SKM-1 treated with dmso at 0.1 percent for 144 hours (cell line): ENCODE data around the gene CDCA7.
"Not testable (repeated sequence)": the region's sequence is repeated elsewhere in the genome, so short reads cannot be mapped to it uniquely, and the experiment has no call there.

ENCODE experiments used
- DNase-seq: peaks from one replicate; lab custom pipeline; 2025; ENCODE audit not compliant: unreplicated experiment; lab: John Stamatoyannopoulos, UW

CDCA7 gene

DNA sequence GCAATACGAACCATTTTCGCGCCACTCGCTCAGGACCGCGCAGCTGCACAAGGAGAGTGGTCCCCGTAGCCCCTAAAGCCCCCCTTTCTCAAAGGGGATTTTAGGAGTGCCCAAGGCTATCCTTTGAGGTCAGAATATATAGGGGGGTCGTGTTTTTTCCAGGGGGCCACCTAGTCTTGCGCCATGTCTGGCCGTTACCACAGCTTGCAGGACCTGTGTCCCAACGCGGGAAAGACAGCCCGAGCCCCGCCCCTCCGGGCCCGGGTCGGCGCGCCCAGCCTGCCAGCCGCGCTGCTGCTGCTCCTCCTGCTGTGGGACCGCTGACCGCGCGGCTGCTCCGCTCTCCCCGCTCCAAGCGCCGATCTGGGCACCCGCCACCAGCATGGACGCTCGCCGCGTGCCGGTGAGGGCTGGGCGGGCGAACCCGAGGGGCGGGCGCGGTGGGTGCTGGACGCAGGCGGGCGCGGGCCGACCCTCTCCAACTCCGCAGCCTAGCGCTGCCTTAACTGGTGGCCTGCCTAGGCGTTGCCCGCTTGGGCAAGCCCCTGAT lies at the start of gene CDCA7:
Gene CDCA7, plus strand, starts transcription at position 291 of the 550 bp plus-strand sequence. Its CDS starts 92 bp downstream, at position 383.
- peak; percentile 64 for DNase-seq

- DNase-seq = no peak
Measured at GRCh38 chr2:173305303-173305702, 49.4 kb upstream of the CDCA7 start.

DNA sequence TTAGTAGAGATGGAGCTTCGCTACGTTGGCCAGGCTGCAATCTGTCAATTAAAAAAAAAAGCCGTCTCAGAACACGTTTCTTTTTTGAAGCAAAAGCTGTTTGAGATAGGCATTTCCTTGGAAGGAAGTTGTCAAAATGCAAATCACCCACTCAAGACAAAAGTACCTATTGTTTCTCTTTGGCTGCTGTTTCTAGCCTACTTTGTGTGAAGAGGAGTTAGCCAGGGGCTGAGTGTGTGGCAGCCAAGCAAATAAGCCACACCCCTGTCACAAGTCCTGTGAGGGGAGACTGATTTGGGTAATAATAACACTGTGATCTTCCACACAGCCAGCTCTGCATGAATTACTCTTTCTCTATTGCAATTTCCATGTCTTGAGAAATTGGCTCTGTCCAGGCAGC lies 47.4 kb upstream of the CDCA7 start:
- DNase-seq = no peak

GRCh38 chr2:173309370-173309769 lies 45.3 kb upstream of the CDCA7 start:
- DNase-seq = not testable (repeated sequence)

DNA sequence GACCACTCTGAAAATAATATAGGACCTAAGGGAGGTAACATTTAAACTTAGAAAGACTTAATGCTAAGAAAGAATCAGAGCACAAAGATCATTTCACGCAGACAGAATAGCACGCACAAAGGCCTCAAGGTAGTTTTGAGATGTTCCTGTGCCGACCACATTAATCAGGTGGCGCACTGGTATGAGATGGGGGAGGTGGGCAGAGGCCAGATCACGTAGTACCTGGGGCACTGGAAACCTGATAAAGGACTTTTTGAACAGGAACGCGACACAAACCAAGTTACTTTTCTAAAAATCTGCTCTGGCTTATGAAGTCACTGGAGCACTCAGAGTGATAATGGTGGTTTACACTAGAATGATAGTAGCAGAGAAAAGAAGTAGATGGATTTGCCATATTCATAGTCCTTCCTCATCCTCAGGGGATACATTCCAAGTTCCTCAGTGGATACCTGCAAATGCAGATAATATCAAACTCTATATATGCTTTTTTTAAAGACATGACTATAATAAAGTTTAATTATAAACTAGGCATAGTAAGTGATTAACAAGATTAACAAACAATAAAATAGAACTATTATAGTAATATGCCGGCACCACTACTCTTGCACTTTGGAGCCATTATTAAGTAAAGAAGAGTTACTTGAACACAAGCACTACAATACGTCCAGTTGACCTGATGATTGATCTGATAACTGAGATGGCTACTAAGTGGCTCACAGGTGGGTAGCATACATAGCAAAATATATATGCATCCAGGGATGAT lies 42.6 kb upstream of the CDCA7 start:
- DNase-seq = no peak

- no peak for DNase-seq
Measured at GRCh38 chr2:173323371-173323770, 31.3 kb upstream of the CDCA7 start.

DNA sequence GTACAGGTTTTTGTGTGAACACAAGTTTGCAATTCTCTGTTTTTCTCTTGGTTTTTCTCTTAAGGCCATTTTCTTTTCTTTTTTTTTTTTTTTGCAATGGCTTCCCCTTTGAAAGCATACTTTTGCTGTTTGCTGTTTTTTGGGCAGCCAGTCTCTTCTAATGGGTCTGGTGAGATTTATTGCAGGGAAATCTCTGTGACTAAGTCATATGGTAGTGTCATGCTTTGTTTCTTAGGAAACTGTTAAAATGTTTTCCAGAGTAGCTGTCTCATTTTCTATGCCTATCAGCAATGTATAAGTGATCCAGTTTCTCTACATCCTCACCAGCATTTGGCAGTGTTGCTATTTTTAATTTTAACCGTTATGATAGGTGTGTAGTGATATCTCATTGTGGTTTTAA lies 27.9 kb upstream of the CDCA7 start:
- DNase-seq = no peak

GRCh38 chr2:173327421-173327820 lies 27.3 kb upstream of the CDCA7 start:
- no peak for DNase-seq

DNA sequence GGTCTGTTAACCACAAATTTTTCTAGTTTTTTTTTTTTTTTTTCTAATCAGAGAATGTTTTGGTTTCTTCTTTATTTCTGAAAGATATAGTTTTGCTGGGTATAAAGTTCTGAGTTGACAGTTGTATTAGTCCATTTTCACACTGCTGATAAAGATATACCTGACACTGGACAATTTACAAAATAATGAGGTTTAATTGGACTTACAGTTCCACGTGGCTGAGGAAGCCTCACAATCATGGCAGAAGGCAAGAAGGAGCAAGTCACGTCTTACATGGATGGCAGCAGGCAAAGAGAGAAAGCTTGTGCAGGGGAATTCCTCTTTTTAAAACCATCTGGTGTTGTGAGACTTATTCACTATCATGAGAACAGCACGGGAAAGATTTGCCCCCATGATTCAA lies 21.7 kb upstream of the CDCA7 start:
- DNase-seq = not testable (repeated sequence)

DNA sequence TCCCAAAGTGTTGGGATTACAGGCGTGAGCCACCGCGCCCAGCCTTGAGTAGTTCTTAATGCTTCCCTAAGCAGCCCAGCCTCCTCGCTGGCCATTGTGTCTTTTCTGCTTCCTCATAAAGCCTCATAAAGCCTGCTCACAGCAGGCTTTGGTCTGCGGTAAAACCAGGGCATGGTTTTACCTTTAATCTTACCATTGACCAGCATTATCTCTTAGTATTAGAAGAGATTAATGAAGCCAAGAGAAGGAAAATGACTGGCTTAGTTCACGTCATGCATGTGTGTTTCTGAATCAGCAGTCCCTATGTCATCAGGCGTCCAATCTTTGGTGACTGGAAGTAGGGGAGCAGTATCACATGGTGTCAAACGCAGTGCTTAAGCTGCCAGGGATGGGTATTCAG lies 14.9 kb upstream of the CDCA7 start:
- no peak for DNase-seq

- no peak for DNase-seq
Measured at GRCh38 chr2:173343921-173344320, 10.8 kb upstream of the CDCA7 start.

- DNase-seq = no peak
Measured at GRCh38 chr2:173346035-173346434, 8.6 kb upstream of the CDCA7 start.

DNA sequence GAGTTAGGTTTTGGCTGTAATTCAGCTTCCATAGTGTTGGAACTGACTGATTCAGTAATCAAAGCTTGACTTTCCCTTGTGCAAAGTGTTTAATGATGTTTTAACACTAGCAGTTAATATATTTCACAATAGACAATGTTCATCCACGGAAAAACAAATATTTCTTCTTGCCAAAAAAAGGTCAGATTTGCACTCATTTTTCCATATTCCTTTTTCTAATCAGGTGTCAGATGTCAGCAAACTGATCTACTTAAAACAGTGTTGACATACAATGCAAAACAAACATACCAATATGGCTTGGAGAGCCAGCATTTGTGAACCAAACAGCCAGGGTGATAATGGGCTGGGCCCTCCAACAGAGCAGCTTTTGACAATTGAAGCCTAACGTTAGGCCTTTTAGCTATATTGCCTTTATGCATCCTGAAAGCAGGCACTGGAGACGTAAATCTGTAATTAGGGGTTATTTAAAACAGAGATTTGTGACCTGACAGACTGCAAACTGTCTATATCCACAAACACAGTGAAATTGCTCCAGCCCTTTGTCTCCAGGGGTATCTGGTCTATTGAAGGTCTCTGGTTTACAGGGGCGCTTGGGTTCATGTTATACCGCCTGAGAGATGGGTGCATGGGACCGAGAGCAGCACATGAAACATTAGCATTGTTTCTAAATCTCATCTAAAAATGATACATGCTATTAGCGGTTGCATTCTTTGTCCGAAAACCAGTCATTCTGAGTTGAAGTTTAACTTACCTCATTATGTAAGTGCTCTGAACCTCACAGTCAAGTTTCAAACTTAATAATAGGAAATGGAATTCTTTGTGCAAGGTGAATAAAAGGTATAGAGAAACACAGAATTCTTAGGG lies 7.1 kb upstream of the CDCA7 start:
- no peak for DNase-seq

DNA sequence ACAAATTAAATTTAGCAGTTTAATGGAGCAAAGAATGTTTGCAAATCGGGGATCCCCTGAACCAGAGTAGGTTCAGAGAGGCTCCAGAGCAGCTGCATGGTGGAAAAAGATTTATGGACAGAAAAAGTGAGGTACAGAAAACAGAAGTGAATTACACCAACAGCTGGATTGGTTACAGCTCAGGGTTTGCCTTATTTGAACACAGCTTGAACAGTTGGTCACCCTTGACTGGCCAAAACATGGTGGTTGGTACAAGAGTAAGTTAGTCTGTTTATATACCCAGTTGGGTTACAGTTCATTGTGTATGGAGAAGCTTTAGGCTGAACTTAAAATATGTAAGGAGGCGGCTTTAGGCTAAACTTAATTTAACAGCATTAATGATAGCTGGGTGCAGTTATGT lies 5.4 kb upstream of the CDCA7 start:
- DNase-seq = no peak

GRCh38 chr2:173350383-173350782 lies 4.3 kb upstream of the CDCA7 start:
- no peak for DNase-seq

DNA sequence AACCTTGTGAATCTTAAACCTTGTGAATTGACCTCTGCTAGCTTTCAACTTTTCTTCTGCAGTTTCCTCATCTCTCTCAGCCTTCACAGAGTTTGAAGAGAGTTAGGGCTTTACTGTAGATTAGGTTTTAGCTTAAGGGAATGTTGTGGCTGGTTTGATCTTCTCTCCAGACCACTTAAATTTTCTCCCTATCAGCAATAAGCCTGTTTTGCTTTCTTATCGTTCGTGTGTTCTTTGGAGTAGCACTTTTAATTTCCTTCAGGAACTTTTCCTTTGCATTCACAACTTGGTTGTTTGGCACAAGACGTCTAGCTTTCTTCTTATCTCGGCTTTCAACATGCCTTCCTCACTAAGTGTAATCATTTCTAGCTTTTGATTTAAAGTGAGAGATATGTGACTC lies 2.8 kb upstream of the CDCA7 start:
- no peak for DNase-seq

DNA sequence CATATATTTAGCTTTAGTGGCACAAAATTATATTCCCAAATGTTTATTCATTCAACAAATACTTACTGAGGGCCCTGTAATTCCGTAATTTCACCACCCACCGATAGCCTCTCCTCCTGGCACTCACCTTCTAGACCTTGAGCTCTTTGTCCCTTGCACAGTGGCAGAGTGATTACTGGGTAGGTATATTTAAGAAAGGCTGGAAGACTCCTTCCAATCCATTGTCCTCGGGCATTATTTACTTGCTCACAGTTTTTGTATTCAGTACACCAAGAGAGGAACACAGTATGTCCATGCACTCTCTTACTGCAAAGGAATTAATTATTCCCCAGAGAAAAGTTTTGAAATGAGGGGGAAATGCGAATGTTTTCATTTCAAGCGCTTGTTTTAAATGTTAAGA lies 1.1 kb upstream of the CDCA7 start:
- no peak for DNase-seq

GRCh38 chr2:173354073-173354581 lies 545 bp upstream of the CDCA7 start:
- no peak for DNase-seq

DNA sequence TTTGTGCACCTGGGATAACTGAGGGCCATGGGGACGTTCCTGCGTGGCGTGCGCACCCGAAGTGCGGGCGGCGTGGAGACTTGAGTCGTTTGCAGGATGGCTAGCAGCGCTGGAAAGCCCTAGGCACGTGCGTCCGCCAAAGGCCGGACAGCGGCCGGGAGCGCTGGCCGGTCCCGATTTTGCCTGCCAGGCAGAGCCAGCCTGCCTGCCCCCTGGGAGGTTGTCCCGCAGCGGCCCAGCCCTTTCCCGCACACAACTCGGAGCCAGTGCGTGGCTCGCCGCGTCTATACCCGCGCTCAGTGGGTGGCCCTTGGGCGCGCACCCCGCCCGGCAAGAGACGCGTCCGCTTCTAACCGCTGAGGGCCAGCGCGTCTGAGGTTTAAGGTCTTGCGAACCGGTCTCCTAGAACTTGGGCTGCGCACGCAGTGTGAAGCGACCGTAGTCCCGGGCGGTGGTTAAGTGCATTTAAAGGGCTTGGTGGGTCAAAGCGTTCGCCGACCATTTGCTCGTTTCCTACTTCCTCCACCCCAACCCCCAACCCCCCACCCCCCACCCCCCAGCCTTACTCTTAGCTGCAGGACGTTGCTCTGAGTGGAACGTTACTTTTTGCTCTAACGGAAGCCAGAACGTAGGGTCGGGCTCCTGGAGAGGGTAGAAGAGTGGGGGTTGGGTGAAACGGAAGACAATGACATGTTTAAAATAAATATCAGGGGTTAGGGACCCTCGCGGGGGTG lies 627 bp downstream of the CDCA7 start:
- DNase-seq = peak; percentile 49

- DNase-seq = no peak
Measured at GRCh38 chr2:173355866-173356508, 1.3 kb downstream of the CDCA7 start.

DNA sequence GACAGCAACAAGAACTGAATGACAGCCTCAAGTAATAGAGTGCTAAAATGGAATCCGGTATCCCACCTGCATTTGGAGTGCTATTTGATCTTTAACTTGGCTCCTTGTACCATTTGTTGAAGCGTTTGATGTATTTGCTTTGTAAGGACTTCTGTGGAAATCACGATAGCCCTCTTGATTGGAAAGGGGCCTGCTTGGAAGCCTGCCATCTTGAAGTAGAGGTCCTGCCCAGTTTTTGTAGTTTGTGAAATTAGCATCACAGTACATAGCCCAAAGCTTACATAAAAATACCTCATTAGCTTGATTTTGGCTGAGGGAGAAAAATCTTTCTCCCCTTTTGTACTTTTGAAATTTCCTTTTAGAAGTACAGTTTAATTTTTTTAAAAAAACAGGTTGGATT lies 2.7 kb downstream of the CDCA7 start:
- no peak for DNase-seq
